Neural cell (in vitro differentiated cells): ENCODE data around the gene RABEP2. TPM values are rescaled to one million over a fixed set of nuclear protein-coding genes. Genes with fewer than 3 reads are reported as not detected.

Experiments
- H2AFZ ChIP-seq: fragments of 200-600, 300-800 bp; sonication (generic), shearing (Covaris generic); 2 replicates; pipeline ENCODE4 v1.6.0; 2014; ENCODE audit warnings: low read depth, mild to moderate bottlenecking, antibody characterized with exemption, low read length, moderate library complexity
- H3F3A ChIP-seq: fragments of 200-600 bp; shearing (Covaris generic); 2 replicates; pipeline ENCODE4 v1.6.1; 2016; ENCODE audit warnings: mild to moderate bottlenecking, moderate library complexity, mixed read lengths, antibody characterized with exemption, low read length; ENCODE audit not compliant: insufficient read depth, poor library complexity, severe bottlenecking
- H3K27ac ChIP-seq: fragments of 200-600, 300-800 bp; sonication (generic), shearing (Covaris generic); 2 replicates; pipeline ENCODE4 v1.5.1; 2014; ENCODE audit warnings: mild to moderate bottlenecking, low read length, moderate library complexity
- H3K27me3 ChIP-seq: fragments of 300-800, 200-600 bp; sonication (generic), shearing (Covaris generic); 2 replicates; pipeline ENCODE4 v1.6.0; 2014; ENCODE audit warnings: mild to moderate bottlenecking, low read depth, low read length, moderate library complexity; ENCODE audit not compliant: insufficient read depth
- H3K36me3 ChIP-seq: fragments of 300-800, 200-600 bp; sonication (generic), shearing (Covaris generic); 2 replicates; pipeline ENCODE4 v1.5.1; 2014; ENCODE audit warnings: mild to moderate bottlenecking, antibody characterized with exemption, low read length, moderate library complexity; ENCODE audit not compliant: insufficient read depth
- H3K4me2 ChIP-seq: fragments of 300-800, 200-600 bp; sonication (generic), shearing (Covaris generic); 2 replicates; pipeline ENCODE4 v1.6.0; 2014; ENCODE audit warnings: mild to moderate bottlenecking, low read length
- H3K4me3 ChIP-seq: fragments of 300-800, 200-600 bp; sonication (generic), shearing (Covaris generic); 2 replicates; pipeline ENCODE4 v1.5.1; 2014; ENCODE audit warnings: mild to moderate bottlenecking, low read length, moderate library complexity
- H3K79me2 ChIP-seq: fragments of 200-600 bp; shearing (Covaris generic); replicated peaks from 2 replicates; pipeline ENCODE4 v1.6.0; 2014; ENCODE audit warnings: mild to moderate bottlenecking, low read length, moderate library complexity; ENCODE audit not compliant: insufficient read depth
- H3K9ac ChIP-seq: fragments of 300-800, 200-600 bp; sonication (generic), shearing (Covaris generic); 2 replicates; pipeline ENCODE4 v1.6.1; 2016; ENCODE audit warnings: mild to moderate bottlenecking, low read length, mixed read lengths
- H3K9me2 ChIP-seq: fragments of 200-600 bp; shearing (Covaris generic); 2 replicates; pipeline ENCODE4 v1.6.1; 2016; ENCODE audit warnings: mild to moderate bottlenecking, low read length, mixed read lengths; ENCODE audit not compliant: insufficient read depth
- H3K9me3 ChIP-seq: fragments of 200-600, 300-800 bp; sonication (generic), shearing (Covaris generic); 2 replicates; pipeline ENCODE4 v1.6.1; 2016; ENCODE audit warnings: mild to moderate bottlenecking, mixed run types, low read length, moderate library complexity, mixed read lengths
- H4K20me1 ChIP-seq: fragments of 200-600 bp; shearing (Covaris generic); 2 replicates; pipeline ENCODE4 v1.6.1; 2016; ENCODE audit warnings: mild to moderate bottlenecking, mixed run types; ENCODE audit not compliant: insufficient read depth
- EP300 ChIP-seq: fragments of 450-650 bp; conservative IDR thresholded peaks from 2 replicates; pipeline ENCODE4 v1.6.1; 2014; ENCODE audit warnings: antibody characterized with exemption, mild to moderate bottlenecking, moderate library complexity; ENCODE audit not compliant: poor library complexity, severe bottlenecking
- EZH2 ChIP-seq: fragments of 200-600, 300-800 bp; shearing (Covaris generic), sonication (generic); IDR thresholded peaks from 2 replicates; pipeline ENCODE4 v1.6.1; 2014; ENCODE audit warnings: antibody characterized with exemption, low read length, borderline replicate concordance, mild to moderate bottlenecking; ENCODE audit not compliant: insufficient read depth, poor library complexity, severe bottlenecking
- MXI1 ChIP-seq: fragments of 450-650 bp; conservative IDR thresholded peaks from 2 replicates; pipeline ENCODE4 v1.6.1; 2014; ENCODE audit warnings: antibody characterized with exemption, mild to moderate bottlenecking; ENCODE audit not compliant: poor library complexity, severe bottlenecking
- POLR2AphosphoS5 ChIP-seq: IDR thresholded peaks from 2 replicates; pipeline ENCODE4 v1.6.1; 2012
- RAD21 ChIP-seq: fragments of 450-650 bp; conservative IDR thresholded peaks from 2 replicates; pipeline ENCODE4 v1.6.1; 2014; ENCODE audit warnings: antibody characterized with exemption, mild to moderate bottlenecking, moderate library complexity
- SMC3 ChIP-seq: fragments of 450-650 bp; conservative IDR thresholded peaks from 2 replicates; pipeline ENCODE4 v1.6.1; 2014; ENCODE audit warnings: antibody characterized with exemption, mild to moderate bottlenecking, moderate library complexity; ENCODE audit not compliant: poor library complexity
- TAF1 ChIP-seq: IDR thresholded peaks from 2 replicates; pipeline ENCODE4 v1.6.1; 2012; ENCODE audit warnings: low read depth
- polyA plus RNA-seq: library from polyadenylated mRNA; depleted of rRNA; stranded (reverse); fragments of >200 nt; gene quantifications from 2 replicates; pipeline ENCODE4 v1.2.3, GENCODE V29; 2014
- TF ChIP-seq, protein P1 (sequence below): fragments of 450-650 bp; IDR thresholded peaks from 2 replicates; pipeline ENCODE4 v1.5.1; 2014; ENCODE audit warnings: antibody characterized with exemption, mild to moderate bottlenecking, moderate library complexity; ENCODE audit not compliant: poor library complexity, severe bottlenecking
- TF ChIP-seq, protein P2 (sequence below): IDR thresholded peaks from 2 replicates; pipeline ENCODE4 v1.6.1; 2012; ENCODE audit warnings: borderline replicate concordance

RABEP2 gene
- polyA plus RNA-seq, 1 donor from 2014 or later = 27.5 TPM

DNA sequence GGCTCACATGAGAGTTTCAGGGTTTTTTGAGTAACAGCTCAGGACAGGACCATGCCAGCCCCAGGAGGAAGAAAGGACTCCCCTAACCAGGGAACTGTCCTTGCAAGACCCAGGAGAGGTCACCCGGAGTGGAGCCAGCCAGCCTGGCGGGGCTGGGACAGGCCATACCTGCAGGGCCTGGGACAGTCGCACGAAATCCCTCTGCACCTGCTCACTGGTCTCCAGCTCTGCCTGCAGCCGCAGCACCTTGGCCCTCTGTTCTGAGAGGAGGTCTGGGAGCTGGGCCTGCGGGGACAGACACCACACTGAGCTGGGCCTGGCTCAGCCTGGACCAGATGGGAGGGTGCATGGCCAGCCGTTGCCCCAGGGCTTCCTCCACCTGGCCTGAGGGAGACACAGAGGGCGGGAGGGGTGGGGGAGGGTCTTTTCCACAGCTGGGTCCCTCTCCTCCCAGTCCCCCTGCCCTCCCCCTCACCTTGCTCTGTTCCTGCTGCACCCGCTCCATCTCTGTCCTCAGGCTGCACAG, 19.7 kb downstream of the RABEP2 start:
- H3K79me2 ChIP-seq = no peaks in the 10 kb centered on the region
- TF ChIP-seq EZH2 (no peak), POLR2AphosphoS5 (no peak), MXI1 (no peak), TAF1 (no peak), SMC3 (no peak), RAD21 (no peak), EP300 (no peak)
- TF ChIP-seq, protein P1, sequence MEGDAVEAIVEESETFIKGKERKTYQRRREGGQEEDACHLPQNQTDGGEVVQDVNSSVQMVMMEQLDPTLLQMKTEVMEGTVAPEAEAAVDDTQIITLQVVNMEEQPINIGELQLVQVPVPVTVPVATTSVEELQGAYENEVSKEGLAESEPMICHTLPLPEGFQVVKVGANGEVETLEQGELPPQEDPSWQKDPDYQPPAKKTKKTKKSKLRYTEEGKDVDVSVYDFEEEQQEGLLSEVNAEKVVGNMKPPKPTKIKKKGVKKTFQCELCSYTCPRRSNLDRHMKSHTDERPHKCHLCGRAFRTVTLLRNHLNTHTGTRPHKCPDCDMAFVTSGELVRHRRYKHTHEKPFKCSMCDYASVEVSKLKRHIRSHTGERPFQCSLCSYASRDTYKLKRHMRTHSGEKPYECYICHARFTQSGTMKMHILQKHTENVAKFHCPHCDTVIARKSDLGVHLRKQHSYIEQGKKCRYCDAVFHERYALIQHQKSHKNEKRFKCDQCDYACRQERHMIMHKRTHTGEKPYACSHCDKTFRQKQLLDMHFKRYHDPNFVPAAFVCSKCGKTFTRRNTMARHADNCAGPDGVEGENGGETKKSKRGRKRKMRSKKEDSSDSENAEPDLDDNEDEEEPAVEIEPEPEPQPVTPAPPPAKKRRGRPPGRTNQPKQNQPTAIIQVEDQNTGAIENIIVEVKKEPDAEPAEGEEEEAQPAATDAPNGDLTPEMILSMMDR = no peak
- TF ChIP-seq, protein P2, sequence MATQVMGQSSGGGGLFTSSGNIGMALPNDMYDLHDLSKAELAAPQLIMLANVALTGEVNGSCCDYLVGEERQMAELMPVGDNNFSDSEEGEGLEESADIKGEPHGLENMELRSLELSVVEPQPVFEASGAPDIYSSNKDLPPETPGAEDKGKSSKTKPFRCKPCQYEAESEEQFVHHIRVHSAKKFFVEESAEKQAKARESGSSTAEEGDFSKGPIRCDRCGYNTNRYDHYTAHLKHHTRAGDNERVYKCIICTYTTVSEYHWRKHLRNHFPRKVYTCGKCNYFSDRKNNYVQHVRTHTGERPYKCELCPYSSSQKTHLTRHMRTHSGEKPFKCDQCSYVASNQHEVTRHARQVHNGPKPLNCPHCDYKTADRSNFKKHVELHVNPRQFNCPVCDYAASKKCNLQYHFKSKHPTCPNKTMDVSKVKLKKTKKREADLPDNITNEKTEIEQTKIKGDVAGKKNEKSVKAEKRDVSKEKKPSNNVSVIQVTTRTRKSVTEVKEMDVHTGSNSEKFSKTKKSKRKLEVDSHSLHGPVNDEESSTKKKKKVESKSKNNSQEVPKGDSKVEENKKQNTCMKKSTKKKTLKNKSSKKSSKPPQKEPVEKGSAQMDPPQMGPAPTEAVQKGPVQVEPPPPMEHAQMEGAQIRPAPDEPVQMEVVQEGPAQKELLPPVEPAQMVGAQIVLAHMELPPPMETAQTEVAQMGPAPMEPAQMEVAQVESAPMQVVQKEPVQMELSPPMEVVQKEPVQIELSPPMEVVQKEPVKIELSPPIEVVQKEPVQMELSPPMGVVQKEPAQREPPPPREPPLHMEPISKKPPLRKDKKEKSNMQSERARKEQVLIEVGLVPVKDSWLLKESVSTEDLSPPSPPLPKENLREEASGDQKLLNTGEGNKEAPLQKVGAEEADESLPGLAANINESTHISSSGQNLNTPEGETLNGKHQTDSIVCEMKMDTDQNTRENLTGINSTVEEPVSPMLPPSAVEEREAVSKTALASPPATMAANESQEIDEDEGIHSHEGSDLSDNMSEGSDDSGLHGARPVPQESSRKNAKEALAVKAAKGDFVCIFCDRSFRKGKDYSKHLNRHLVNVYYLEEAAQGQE = no peak
- no peak overlapping the region for H3K9ac ChIP-seq
- H3K27ac ChIP-seq = no peak overlapping the region
- H3K9me3 ChIP-seq = no peaks in the 10 kb centered on the region
- H3K36me3 ChIP-seq = no peaks in the 10 kb centered on the region
- H3K4me2 ChIP-seq = no peak overlapping the region
- H3K9me2 ChIP-seq = no peaks in the 10 kb centered on the region
- no peaks in the 10 kb centered on the region for H3K27me3 ChIP-seq
- no peaks in the 10 kb centered on the region for H3F3A ChIP-seq
- no peak overlapping the region for H3K4me3 ChIP-seq
- H4K20me1 ChIP-seq = no peaks in the 10 kb centered on the region
- no peak overlapping the region for H2AFZ ChIP-seq

GRCh38 chr16:28904828-28905227, 20.2 kb downstream of the RABEP2 start:
- no peaks in the 10 kb centered on the region for H4K20me1 ChIP-seq
- H3K27me3 ChIP-seq = no peaks in the 10 kb centered on the region
- no peaks in the 10 kb centered on the region for H3K79me2 ChIP-seq
- no peak overlapping the region for H3K4me3 ChIP-seq
- H3K9ac ChIP-seq = no peak overlapping the region
- H3K36me3 ChIP-seq = no peaks in the 10 kb centered on the region
- no peak overlapping the region for H3K4me2 ChIP-seq
- H2AFZ ChIP-seq = no peak overlapping the region
- H3K9me2 ChIP-seq = no peaks in the 10 kb centered on the region
- H3K27ac ChIP-seq = no peak overlapping the region
- no peaks in the 10 kb centered on the region for H3K9me3 ChIP-seq
- H3F3A ChIP-seq = no peaks in the 10 kb centered on the region
- no peak for TF ChIP-seq RAD21
- TF ChIP-seq, protein P2 = no peak
- no peak for TF ChIP-seq TAF1
- no peak for TF ChIP-seq MXI1
- TF ChIP-seq EP300 = no peak
- no peak for TF ChIP-seq SMC3
- TF ChIP-seq EZH2 = no peak
- TF ChIP-seq POLR2AphosphoS5 = no peak
- TF ChIP-seq, protein P1 = no peak
